DOHH2 (cell line): ENCODE measurements around the gene CASP8AP2.

Experiments
- EZH2phosphoT487 ChIP-seq: fragments of 200-600 bp; sonication (generic); IDR thresholded peaks from 2 replicates; pipeline ENCODE4 v1.6.1; 2017; ENCODE audit warnings: borderline replicate concordance, mild to moderate bottlenecking, antibody characterized with exemption, low read length, moderate library complexity, mixed read lengths
- TF ChIP-seq, protein P1 (sequence below): fragments of 200-600 bp; sonication (generic); IDR thresholded peaks from one replicate; pipeline ENCODE4 v1.5.1; 2014; ENCODE audit warnings: antibody characterized with exemption, mild to moderate bottlenecking, low read depth, low read length; ENCODE audit not compliant: poor library complexity, severe bottlenecking

DNA sequence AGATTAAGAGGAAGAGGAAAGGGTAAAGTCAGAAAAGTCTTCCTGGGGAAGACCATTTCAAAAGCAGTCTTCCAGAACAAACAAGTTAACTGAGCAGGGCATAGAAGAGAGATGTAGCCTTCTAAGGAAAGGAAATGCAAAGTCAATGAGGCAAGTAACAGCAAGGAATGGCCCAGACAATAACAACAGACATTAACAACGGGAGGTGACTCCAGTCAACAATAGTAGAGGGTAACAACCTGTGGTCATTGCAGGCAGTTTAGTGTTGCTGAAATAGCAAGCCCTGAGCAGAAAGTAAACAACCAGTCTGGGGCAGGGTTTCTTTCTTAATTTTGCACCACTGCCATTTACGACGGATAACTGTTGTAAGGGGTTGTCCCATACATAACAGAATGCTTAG, 12.2 kb upstream of the CASP8AP2 start:
- TF ChIP-seq, protein P1, sequence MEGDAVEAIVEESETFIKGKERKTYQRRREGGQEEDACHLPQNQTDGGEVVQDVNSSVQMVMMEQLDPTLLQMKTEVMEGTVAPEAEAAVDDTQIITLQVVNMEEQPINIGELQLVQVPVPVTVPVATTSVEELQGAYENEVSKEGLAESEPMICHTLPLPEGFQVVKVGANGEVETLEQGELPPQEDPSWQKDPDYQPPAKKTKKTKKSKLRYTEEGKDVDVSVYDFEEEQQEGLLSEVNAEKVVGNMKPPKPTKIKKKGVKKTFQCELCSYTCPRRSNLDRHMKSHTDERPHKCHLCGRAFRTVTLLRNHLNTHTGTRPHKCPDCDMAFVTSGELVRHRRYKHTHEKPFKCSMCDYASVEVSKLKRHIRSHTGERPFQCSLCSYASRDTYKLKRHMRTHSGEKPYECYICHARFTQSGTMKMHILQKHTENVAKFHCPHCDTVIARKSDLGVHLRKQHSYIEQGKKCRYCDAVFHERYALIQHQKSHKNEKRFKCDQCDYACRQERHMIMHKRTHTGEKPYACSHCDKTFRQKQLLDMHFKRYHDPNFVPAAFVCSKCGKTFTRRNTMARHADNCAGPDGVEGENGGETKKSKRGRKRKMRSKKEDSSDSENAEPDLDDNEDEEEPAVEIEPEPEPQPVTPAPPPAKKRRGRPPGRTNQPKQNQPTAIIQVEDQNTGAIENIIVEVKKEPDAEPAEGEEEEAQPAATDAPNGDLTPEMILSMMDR, result no peak
- no peak for TF ChIP-seq EZH2phosphoT487
